Subcutaneous abdominal adipose tissue (tissue), 5 donors: Measurements from ENCODE around the gene NAGK.
"Not testable (repeated sequence)": the region's sequence is repeated elsewhere in the genome, so short reads cannot be mapped to it uniquely, and the experiment has no call there.

ENCODE experiments used
- H3K27ac ChIP-seq: one replicate; pipeline ENCODE4 v1.7.0; 2013; ENCODE audit warnings: low read depth, mild to moderate bottlenecking, inconsistent platforms, low read length, moderate library complexity
- H3K27me3 ChIP-seq, 5 donors: one replicate each; pipeline ENCODE4 v1.7.0; 2013; ENCODE audit warnings: low read length in 5 of 5, inconsistent platforms in 1 of 5; ENCODE audit not compliant: control insufficient read depth in 5 of 5, insufficient read depth in 4 of 5
- H3K36me3 ChIP-seq, 5 donors: one replicate each; pipeline ENCODE4 v1.7.0; 2013; ENCODE audit warnings: low read length in 5 of 5; ENCODE audit not compliant: control insufficient read depth in 5 of 5, insufficient read depth in 5 of 5
- H3K4me1 ChIP-seq, 5 donors: one replicate each; pipeline ENCODE4 v1.7.0; 2013; ENCODE audit warnings: low read length in 5 of 5, mild to moderate bottlenecking in 3 of 5, moderate library complexity in 1 of 5; ENCODE audit not compliant: control insufficient read depth in 5 of 5, insufficient read depth in 5 of 5
- H3K4me3 ChIP-seq, 5 donors: one replicate each; pipeline ENCODE4 v1.7.0; 2013; ENCODE audit warnings: low read length in 5 of 5, low read depth in 1 of 5
- H3K9ac ChIP-seq, 5 donors: one replicate each; pipeline ENCODE4 v1.7.0; 2013; ENCODE audit warnings: low read length in 5 of 5, mild to moderate bottlenecking in 4 of 5, moderate library complexity in 3 of 5
- H3K9me3 ChIP-seq, 5 donors: one replicate each; pipeline ENCODE4 v1.7.0; 2013; ENCODE audit warnings: low read length in 5 of 5; ENCODE audit not compliant: control insufficient read depth in 5 of 5
- donor health status: healthy.
- donor health status: healthy.
- donor health status: healthy.
- donor health status: healthy.
- donor health status: healthy.

The NAGK gene

GRCh38 chr2:71103809-71104208 lies 35.4 kb downstream of the NAGK start:
- no peak overlapping the region for H3K27ac ChIP-seq
- H3K27me3 ChIP-seq, result no peaks in the 10 kb centered on the region
- no peak overlapping the region for H3K4me3 ChIP-seq
- no peak overlapping the region for H3K9ac ChIP-seq
- no peaks in the 10 kb centered on the region for H3K9me3 ChIP-seq
- peaks cover 0 to 2% (median 0%) of the 10 kb centered on the region in 5 donors for H3K4me1 ChIP-seq
- H3K36me3 ChIP-seq, result peaks cover 0 to 6% (median 2%) of the 10 kb centered on the region in 5 donors

DNA sequence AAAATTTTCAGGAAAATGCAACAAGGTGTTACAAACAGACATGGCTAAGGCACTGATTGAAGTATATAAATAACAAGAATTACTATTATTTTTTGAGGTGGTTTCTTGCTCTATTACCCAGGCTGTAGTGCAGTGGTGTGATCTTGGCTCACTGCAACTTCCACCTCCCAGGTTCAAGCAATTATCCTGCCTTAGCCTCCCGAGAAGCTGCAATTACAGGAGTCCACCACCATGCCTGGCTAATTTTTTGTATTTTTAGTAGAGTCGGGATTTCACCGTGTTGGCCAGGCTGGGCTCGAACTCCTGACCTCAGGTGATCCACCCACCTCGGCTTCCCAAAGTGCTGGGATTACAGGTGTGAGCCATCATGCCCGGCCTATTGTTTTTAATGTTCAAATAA lies 38.0 kb downstream of the NAGK start:
- not testable (repeated sequence) for H3K9me3 ChIP-seq, H3K27me3 ChIP-seq, H3K9ac ChIP-seq, H3K4me1 ChIP-seq, H3K27ac ChIP-seq, H3K4me3 ChIP-seq
- H3K36me3 ChIP-seq, result peaks cover 3 to 17% (median 15%) of the 10 kb centered on the region in 5 donors

GRCh38 chr2:71108091-71108490 lies 39.6 kb downstream of the NAGK start:
- Histone ChIP-seq H3K4me3 (no peak overlapping the region), H3K9me3 (no peaks in the 10 kb centered on the region)

DNA sequence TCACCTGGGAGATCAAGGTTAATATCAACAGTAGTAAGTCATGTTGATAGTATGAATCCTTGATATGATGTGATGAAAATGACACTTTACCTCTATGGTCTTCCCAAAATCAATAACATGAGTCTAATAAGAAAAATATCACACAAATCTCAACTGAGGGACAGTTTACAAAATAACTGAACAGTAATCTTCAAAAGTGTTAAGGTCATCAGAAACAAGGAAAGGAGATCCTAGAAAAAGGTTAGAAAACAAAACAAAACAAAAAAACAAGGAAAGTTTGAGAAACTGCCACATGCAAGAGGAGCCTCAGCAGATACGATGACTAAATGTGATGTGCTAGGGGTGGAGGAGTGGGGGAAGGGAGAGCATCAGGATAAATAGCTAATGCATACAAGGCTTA lies 45.4 kb downstream of the NAGK start:
- Histone ChIP-seq H3K27ac (no peak overlapping the region), H3K36me3 (peaks cover 19 to 45% (median 23%) of the 10 kb centered on the region in 5 donors), H3K9me3 (no peaks in the 10 kb centered on the region), H3K27me3 (no peaks in the 10 kb centered on the region), H3K9ac (no peak overlapping the region), H3K4me3 (no peak overlapping the region), H3K4me1 (no peaks in the 10 kb centered on the region)

More at GRCh38 chr2:71108091-71108490, 39.6 kb downstream of the NAGK start:
- H3K9ac ChIP-seq, result no peak overlapping the region
- no peaks in the 10 kb centered on the region for H3K27me3 ChIP-seq
- H3K4me1 ChIP-seq, result no peaks in the 10 kb centered on the region
- peaks cover 3 to 20% (median 16%) of the 10 kb centered on the region in 5 donors for H3K36me3 ChIP-seq
- no peak overlapping the region for H3K27ac ChIP-seq

DNA sequence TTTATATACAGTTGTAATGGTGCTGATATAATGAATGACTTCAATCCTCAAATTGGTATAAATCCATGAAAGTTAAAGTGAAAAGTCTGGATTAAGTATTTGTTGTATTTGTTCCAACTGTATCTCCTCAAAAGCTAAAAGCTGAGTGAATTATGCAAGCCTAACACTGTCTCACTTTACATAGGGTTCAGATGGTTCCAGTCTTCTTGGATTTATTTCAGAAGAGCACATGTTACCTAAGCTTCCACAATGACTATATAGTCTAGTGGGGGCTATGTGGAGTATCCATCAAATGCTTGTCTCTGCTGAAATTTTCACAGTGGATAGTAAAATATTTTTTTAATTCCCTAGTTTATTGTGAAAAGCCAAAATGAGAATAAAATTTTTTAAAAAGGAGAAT lies 48.6 kb downstream of the NAGK start:
- H3K27me3 ChIP-seq, result no peaks in the 10 kb centered on the region
- H3K4me1 ChIP-seq, result no peaks in the 10 kb centered on the region
- no peak overlapping the region for H3K27ac ChIP-seq
- no peak overlapping the region for H3K9ac ChIP-seq
- no peaks in the 10 kb centered on the region for H3K9me3 ChIP-seq
- peaks cover 14 to 48% (median 29%) of the 10 kb centered on the region in 5 donors for H3K36me3 ChIP-seq
- no peak overlapping the region for H3K4me3 ChIP-seq

DNA sequence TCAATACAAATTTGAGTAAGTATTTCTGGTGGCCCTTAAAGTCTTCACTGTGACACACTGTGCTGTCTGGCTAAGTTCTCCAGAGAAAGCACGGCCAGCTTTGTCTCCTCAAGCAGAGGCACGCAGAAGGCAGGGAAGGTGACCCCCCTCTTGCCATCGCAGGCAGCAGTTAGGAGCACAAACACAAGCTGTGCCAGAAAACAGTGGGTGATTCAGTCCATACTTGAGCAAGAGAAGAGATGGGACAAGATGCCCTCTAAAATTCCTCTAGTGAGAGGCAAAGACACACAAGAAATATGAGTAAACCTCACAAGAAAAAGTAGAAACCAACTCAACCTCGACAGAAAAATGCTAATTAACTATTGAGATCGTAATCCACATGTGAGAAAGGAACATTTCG lies 51.7 kb downstream of the NAGK start:
- Histone ChIP-seq H3K9me3 (no peaks in the 10 kb centered on the region), H3K27ac (no peak overlapping the region), H3K9ac (no peak overlapping the region), H3K27me3 (no peaks in the 10 kb centered on the region), H3K36me3 (peaks cover 13 to 43% (median 27%) of the 10 kb centered on the region in 5 donors), H3K4me1 (no peaks in the 10 kb centered on the region), H3K4me3 (no peak overlapping the region)

- no peaks in the 10 kb centered on the region for H3K4me1 ChIP-seq
- H3K36me3 ChIP-seq, result peaks cover 13 to 42% (median 27%) of the 10 kb centered on the region in 5 donors
- H3K4me3 ChIP-seq, result no peak overlapping the region
- no peak overlapping the region for H3K9ac ChIP-seq
- no peak overlapping the region for H3K27ac ChIP-seq
- H3K9me3 ChIP-seq, result no peaks in the 10 kb centered on the region
- H3K27me3 ChIP-seq, result no peaks in the 10 kb centered on the region
Observed at GRCh38 chr2:71121479-71121878, 53.0 kb downstream of the NAGK start.

- Histone ChIP-seq H3K36me3 (peaks cover 11 to 38% (median 27%) of the 10 kb centered on the region in 5 donors), H3K4me3 (no peak overlapping the region), H3K27me3 (no peaks in the 10 kb centered on the region), H3K27ac (no peak overlapping the region), H3K4me1 (no peaks in the 10 kb centered on the region), H3K9ac (no peak overlapping the region), H3K9me3 (no peaks in the 10 kb centered on the region)
Observed at GRCh38 chr2:71122387-71123298, 54.2 kb downstream of the NAGK start.

GRCh38 chr2:71125506-71126294 lies 57.3 kb downstream of the NAGK start:
- Histone ChIP-seq H3K9me3 (no peaks in the 10 kb centered on the region), H3K9ac (no peak overlapping the region), H3K27me3 (no peaks in the 10 kb centered on the region), H3K4me1 (peaks cover 0 to 18% (median 12%) of the 10 kb centered on the region in 5 donors), H3K4me3 (no peak overlapping the region), H3K36me3 (peaks cover 3 to 11% (median 10%) of the 10 kb centered on the region in 5 donors), H3K27ac (no peak overlapping the region)

GRCh38 chr2:71126957-71127356 lies 58.5 kb downstream of the NAGK start:
- Histone ChIP-seq H3K4me3 (no peak overlapping the region), H3K27me3 (no peaks in the 10 kb centered on the region), H3K4me1 (peaks cover 2 to 31% (median 24%) of the 10 kb centered on the region in 5 donors), H3K9me3 (no peaks in the 10 kb centered on the region), H3K27ac (no peak overlapping the region), H3K9ac (no peak overlapping the region), H3K36me3 (peaks cover 3 to 10% (median 7%) of the 10 kb centered on the region in 5 donors)
